HG02852 (cell line): ENCODE data around the gene GAD2.
A peak's percentile ranks its signal among the peaks of the same experiment; 100 is the strongest.
"Not testable (repeated sequence)": the region's sequence is repeated elsewhere in the genome, so short reads cannot be mapped to it uniquely, and the experiment has no call there.

ENCODE experiments used
- ATAC-seq: cut with Tn5 transposase; IDR thresholded peaks from one replicate; pipeline ENCODE4 v1.9.1; 2021; ENCODE audit warnings: mild to moderate bottlenecking, moderate library complexity; ENCODE audit not compliant: unreplicated experiment

GAD2 gene

GRCh38 chr10:26314265-26315013 is 97.9 kb downstream of the GAD2 start:
- no peak for ATAC-seq

GRCh38 chr10:26318672-26319071 is 102.1 kb downstream of the GAD2 start:
- no peak for ATAC-seq

GRCh38 chr10:26323219-26323618 is 106.6 kb downstream of the GAD2 start:
- ATAC-seq, result no peak

- ATAC-seq, result no peak
Observed at GRCh38 chr10:26326851-26327250, 110.3 kb downstream of the GAD2 start.

GRCh38 chr10:26327811-26328210 is 111.2 kb downstream of the GAD2 start:
- no peak for ATAC-seq

- no peak for ATAC-seq
Observed at GRCh38 chr10:26331371-26331770, 114.8 kb downstream of the GAD2 start.

- no peak for ATAC-seq
Observed at GRCh38 chr10:26334232-26334931, 117.8 kb downstream of the GAD2 start.

- peak; percentile 92 for ATAC-seq
Observed at GRCh38 chr10:26334932-26335573, 118.5 kb downstream of the GAD2 start.

GRCh38 chr10:26335574-26336093 is 119.1 kb downstream of the GAD2 start:
- ATAC-seq, result peak; percentile 57

- ATAC-seq, result no peak
Observed at GRCh38 chr10:26336979-26337378, 120.4 kb downstream of the GAD2 start.

GRCh38 chr10:26341701-26342100 is 125.1 kb downstream of the GAD2 start:
- ATAC-seq, result no peak

- not testable (repeated sequence) for ATAC-seq
Observed at GRCh38 chr10:26348821-26349417, 132.3 kb downstream of the GAD2 start.
